ENCODE results near the gene SEPTIN5.

- TF ChIP-seq CTCF (IDR thresholded peaks at IDR 0.05) (no peak), POLR2A (IDR thresholded peaks at IDR 0.05) (no peak)
These were observed 20.2 kb upstream of the SEPTIN5 start for GRCh38 chr22:19693981-19694670.
